Mucosa of descending colon (tissue), 3 donors: Measurements from ENCODE around the gene ACTR10. TPM values are rescaled to one million over a fixed set of nuclear protein-coding genes. Genes with fewer than 3 reads are reported as not detected.

Experiments
- ATAC-seq: fragments of 200-7000 bp; cut with Tn5 transposase; one replicate; pipeline ENCODE4 v1.9.1; 2020; ENCODE audit warnings: mild to moderate bottlenecking, moderate library complexity
- DNase-seq, 3 donors: peaks; one replicate each; pipeline ENCODE4 v3.0.0-alpha.2; 2020
- H3K36me3 ChIP-seq: fragments of 200-600 bp; one replicate; pipeline ENCODE4 v1.8.0; 2021; ENCODE audit warnings: low read depth, mild to moderate bottlenecking
- H3K4me1 ChIP-seq: fragments of 200-600 bp; one replicate; pipeline ENCODE4 v1.8.0; 2021; ENCODE audit warnings: low read depth, mild to moderate bottlenecking
- H3K4me3 ChIP-seq: fragments of 200-600 bp; one replicate; pipeline ENCODE4 v1.8.0; 2021; ENCODE audit warnings: mild to moderate bottlenecking
- H3K9me3 ChIP-seq: fragments of 200-600 bp; one replicate; pipeline ENCODE4 v1.8.0; 2021; ENCODE audit warnings: mild to moderate bottlenecking
- intact Hi-C, 2 donors: fragments of 100-400 bp; cut with DNase I in 1 of 2; cut with micrococcal nuclease in 1 of 2; formaldehyde crosslinking; loops; one replicate each; pipeline versions ENCODE4 v1.11.0 to v1.11.1; 2022; cut with DNase I, micrococcal nuclease
- total RNA-seq, 3 donors: library from RNA; stranded (reverse); fragmentation: NEBNext Ultra II Directional in 2 of 3; extraction: Animal tissue kit (Norgen Biotek cat#: 25700) in 2 of 3; gene quantifications; one replicate each; pipeline versions ENCODE4 v1.2.1 to v1.2.4, GENCODE V29; 2021 to 2023
- TF ChIP-seq, protein P1 (sequence below): fragments of 200-600 bp; IDR thresholded peaks from one replicate; pipeline ENCODE4 v1.8.0; 2022; ENCODE audit warnings: antibody characterized with exemption, mild to moderate bottlenecking
- donor health status: DM: no; HTN: no; CAD: no; lungs with moderate emphysema.
- donor health status: DM: no; HTN: no; CAD: no.
- donor health status: DM: no; HTN: yes; CAD: no.

Gene ACTR10
- total RNA-seq, 3 donors from 2014 or later = 53.1 to 56.5 (median 54.1) TPM

DNA sequence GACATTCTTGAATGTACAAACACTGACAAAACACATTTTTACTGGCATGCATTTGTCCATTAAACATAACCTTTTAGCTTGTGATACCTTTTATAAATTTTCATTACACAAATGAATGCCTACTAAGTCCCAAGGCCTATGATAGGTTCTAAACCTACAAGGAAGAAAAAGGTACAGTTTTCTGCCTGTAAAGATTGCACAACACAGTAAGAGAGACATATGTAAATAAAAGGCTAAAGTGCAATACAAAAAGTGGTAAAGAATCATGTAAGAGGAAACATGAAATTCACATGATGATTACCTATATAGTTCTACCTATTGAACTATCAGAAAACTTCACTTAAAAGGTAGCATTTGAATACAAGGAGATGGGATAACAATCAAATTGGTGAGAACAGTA lies 83.8 kb downstream of the ACTR10 start:
- TF ChIP-seq, protein P1, sequence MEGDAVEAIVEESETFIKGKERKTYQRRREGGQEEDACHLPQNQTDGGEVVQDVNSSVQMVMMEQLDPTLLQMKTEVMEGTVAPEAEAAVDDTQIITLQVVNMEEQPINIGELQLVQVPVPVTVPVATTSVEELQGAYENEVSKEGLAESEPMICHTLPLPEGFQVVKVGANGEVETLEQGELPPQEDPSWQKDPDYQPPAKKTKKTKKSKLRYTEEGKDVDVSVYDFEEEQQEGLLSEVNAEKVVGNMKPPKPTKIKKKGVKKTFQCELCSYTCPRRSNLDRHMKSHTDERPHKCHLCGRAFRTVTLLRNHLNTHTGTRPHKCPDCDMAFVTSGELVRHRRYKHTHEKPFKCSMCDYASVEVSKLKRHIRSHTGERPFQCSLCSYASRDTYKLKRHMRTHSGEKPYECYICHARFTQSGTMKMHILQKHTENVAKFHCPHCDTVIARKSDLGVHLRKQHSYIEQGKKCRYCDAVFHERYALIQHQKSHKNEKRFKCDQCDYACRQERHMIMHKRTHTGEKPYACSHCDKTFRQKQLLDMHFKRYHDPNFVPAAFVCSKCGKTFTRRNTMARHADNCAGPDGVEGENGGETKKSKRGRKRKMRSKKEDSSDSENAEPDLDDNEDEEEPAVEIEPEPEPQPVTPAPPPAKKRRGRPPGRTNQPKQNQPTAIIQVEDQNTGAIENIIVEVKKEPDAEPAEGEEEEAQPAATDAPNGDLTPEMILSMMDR = no peak
- no peak overlapping the region for H3K4me3 ChIP-seq
- ATAC-seq (peak; percentile 82), DNase-seq (no peak)
- no peaks in the 10 kb centered on the region for H3K9me3 ChIP-seq
- intact Hi-C loops = no loop called here
- H3K4me1 ChIP-seq = peaks cover 21% of the 10 kb centered on the region
- no peaks in the 10 kb centered on the region for H3K36me3 ChIP-seq

- ATAC-seq (no peak), DNase-seq (no peak)
- no peaks in the 10 kb centered on the region for H3K36me3 ChIP-seq
- intact Hi-C loops = no loop called here
- TF ChIP-seq, protein P1 = no peak
- no peaks in the 10 kb centered on the region for H3K9me3 ChIP-seq
- H3K4me3 ChIP-seq = no peak overlapping the region
- peaks cover 21% of the 10 kb centered on the region for H3K4me1 ChIP-seq
Observed at GRCh38 chr14:58285132-58285531, 85.2 kb downstream of the ACTR10 start.

Other genes starting within 250 kb of the ACTR10 start
- 1 to 10 TPM; 1.3 to 6.9 (median 3.5) TPM for gene ARMH4, start 47.9 kb upstream of the ACTR10 start, total RNA-seq
- 100 to 1,000 TPM in 2 of 3 donors, 10 to 100 TPM in 1; 93.2 to 124 (median 105) TPM for gene PSMA3, start 44.7 kb downstream of the ACTR10 start, total RNA-seq
- 10 to 100 TPM; 26.3 to 34.6 (median 30.5) TPM for gene ARID4A, start 98.4 kb downstream of the ACTR10 start, total RNA-seq
- gene TOMM20L, start 195.8 kb downstream of the ACTR10 start, total RNA-seq = 1 to 10 TPM in 1 of 3 donors, not detected in 2; 1.0 TPM
- gene TIMM9, start 227.4 kb downstream of the ACTR10 start, total RNA-seq = 10 to 100 TPM; 18.5 to 35.6 (median 22.2) TPM
- gene KIAA0586, start 227.6 kb downstream of the ACTR10 start, total RNA-seq = 10 to 100 TPM; 15.1 to 17.4 (median 17.4) TPM